WI38 (cell line): ENCODE data around the gene ADAMTS3.

ENCODE experiments used
- H3K4me3 ChIP-seq: 2 replicates; pipeline ENCODE4 v1.5.1; 2011; ENCODE audit warnings: low read depth, mild to moderate bottlenecking, control low read depth, low read length
- CTCF ChIP-seq: IDR thresholded peaks from 2 replicates; pipeline ENCODE4 v1.5.1; 2012; ENCODE audit warnings: low read depth, mild to moderate bottlenecking, control low read depth, low read length

The ADAMTS3 gene

GRCh38 chr4:72320223-72320948, 248.6 kb downstream of the ADAMTS3 start:
- H3K4me3 ChIP-seq = no peak overlapping the region
- no peak for TF ChIP-seq CTCF

DNA sequence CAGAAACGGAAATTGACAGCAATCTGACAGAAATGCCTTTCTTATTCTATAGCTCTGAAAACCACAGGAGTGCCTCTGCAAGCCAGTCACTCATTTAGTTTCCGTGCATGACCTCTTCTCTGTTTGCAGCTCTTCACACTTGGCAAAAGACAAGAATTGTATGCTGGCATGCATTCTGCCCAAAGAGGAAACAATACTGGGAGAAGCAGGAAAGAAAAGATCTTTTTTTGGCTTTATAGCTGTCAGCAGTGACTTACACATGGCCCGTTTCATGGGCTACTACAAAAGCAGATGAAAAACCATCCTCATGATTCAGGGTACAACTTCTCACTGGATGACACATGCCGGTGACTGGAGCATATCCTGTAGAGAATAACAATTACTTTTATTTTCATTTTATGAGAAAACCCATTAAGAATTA, 249.4 kb downstream of the ADAMTS3 start:
- H3K4me3 ChIP-seq = no peak overlapping the region
- TF ChIP-seq CTCF = no peak

GRCh38 chr4:72318421-72319170, 250.4 kb downstream of the ADAMTS3 start:
- no peak for TF ChIP-seq CTCF
- no peak overlapping the region for H3K4me3 ChIP-seq

DNA sequence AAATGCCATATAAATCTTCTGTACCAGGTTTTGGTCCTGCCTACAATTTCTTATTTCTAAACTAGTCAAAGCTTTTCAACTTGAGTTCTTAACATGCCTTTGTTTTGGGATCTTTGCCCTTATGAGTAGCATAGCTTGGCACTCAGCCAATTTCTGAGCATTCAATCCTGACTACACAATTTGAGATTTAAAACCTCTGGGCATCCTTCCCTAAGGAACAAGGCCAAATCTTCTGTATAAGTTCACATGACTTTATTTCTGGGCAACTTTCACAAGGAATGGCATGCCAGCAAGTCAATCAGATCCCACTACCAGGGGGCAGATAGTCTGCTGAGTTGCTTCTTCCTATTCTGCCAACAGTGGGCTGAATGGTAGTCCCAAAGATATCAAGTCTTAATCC, 254.2 kb downstream of the ADAMTS3 start:
- no peak overlapping the region for H3K4me3 ChIP-seq
- TF ChIP-seq CTCF = no peak

- TF ChIP-seq CTCF = no peak
- no peak overlapping the region for H3K4me3 ChIP-seq
These were observed 255.9 kb downstream of the ADAMTS3 start for GRCh38 chr4:72313121-72313520.

DNA sequence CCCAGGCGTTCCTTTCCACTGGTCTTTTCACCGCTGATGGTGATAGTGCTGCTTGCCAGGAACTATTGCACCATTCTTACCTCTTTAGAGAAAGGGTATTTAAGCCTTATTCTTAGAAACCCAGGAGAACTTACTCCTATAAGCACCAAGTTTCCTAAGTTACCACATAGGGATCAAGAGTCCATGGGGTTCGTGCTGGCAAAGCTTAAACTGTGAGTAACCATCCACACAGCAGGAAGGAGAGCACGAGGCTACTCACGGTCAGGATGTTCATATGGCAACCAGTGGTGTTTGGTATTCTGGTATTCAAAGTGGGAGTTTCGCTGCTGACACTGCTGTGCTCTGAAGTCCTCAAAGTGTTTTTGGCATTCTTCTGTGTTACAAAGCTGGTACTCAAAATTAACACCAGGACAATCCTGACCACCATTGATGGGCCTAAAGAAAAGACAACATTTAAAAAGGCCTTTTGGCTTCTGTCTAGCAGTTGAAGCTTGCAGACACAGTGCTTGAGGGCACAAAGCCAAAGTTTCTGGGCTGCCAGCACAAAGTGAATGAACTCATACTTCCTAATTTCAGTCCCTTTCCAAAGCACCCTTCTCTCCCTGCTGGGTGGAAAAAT, 256.9 kb downstream of the ADAMTS3 start:
- no peak for TF ChIP-seq CTCF
- H3K4me3 ChIP-seq = no peak overlapping the region

DNA sequence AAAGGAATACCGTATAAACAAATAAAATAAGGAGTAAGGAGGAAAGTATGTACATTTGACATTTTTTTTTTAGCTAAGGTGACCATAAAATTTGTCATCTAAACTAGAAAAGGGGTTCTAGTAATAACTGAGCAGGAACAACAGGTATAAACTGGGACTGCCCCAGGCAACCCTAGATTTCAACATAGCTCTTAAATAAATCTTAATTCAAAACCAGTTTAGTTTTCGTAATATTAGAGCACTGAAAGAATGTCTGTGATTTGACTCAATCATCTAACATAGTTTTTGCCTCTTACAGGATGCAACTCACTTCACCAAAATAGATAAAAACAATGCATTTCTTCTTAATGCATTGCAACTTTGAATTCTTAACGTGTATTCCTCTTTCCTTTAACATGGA, 257.7 kb downstream of the ADAMTS3 start:
- H3K4me3 ChIP-seq = no peak overlapping the region
- TF ChIP-seq CTCF = no peak
